ENCODE measurements around the gene WDFY4. TPM values are rescaled to one million over a fixed set of nuclear protein-coding genes. Genes with fewer than 3 reads are reported as not detected.

WDFY4 gene
- polyA plus RNA-seq, 1 donor (not counting 4 experiments of a cell fraction or from before 2014, with no cell fraction given): 0.04 TPM

DNA sequence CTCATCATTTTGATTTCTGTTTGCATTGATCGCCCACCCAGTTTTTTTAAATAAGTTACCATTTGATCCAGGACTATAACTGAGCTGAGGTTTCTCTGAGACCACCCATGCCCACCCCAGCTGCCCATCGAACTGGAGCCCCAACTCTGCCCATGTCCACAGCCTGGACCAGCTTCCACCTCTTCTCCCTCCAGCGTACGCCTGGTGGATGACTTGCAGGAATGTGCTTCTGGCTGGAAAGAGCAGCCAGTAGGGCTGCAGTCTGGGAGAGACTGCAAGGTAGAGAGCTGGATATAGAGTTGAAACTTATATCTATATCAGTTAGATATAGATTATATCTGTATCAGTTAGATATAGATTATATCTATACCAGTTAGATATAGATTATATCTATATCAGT lies 280.8 kb downstream of the WDFY4 start:
- TF ChIP-seq EZH2 (IDR thresholded peaks at IDR 0.05; ENCODE audit: low read length): no peak
- TF ChIP-seq, protein P1, sequence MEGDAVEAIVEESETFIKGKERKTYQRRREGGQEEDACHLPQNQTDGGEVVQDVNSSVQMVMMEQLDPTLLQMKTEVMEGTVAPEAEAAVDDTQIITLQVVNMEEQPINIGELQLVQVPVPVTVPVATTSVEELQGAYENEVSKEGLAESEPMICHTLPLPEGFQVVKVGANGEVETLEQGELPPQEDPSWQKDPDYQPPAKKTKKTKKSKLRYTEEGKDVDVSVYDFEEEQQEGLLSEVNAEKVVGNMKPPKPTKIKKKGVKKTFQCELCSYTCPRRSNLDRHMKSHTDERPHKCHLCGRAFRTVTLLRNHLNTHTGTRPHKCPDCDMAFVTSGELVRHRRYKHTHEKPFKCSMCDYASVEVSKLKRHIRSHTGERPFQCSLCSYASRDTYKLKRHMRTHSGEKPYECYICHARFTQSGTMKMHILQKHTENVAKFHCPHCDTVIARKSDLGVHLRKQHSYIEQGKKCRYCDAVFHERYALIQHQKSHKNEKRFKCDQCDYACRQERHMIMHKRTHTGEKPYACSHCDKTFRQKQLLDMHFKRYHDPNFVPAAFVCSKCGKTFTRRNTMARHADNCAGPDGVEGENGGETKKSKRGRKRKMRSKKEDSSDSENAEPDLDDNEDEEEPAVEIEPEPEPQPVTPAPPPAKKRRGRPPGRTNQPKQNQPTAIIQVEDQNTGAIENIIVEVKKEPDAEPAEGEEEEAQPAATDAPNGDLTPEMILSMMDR (optimal IDR thresholded peaks at IDR 0.05 in 1 of 3, IDR thresholded peaks at IDR 0.05 in 1 of 3, conservative IDR thresholded peaks at IDR 0.05 in 1 of 3; ENCODE audit: extremely low read depth in 1 of 3, insufficient read depth in 2 of 3, low read length in 3 of 3): no peak
- Histone ChIP-seq H3K4me3 (ENCODE audit: control insufficient read depth in 2 of 3, extremely low read depth in 1 of 3, insufficient read depth in 2 of 3, low read depth in 1 of 3, low read length in 3 of 3) (no peak overlapping the region), H3K9me3 (ENCODE audit: control insufficient read depth, low read depth, low read length) (no peaks in the 10 kb centered on the region), H3K4me2 (ENCODE audit: control insufficient read depth, extremely low read depth, insufficient read depth, low read depth, low read length) (no peak overlapping the region), H3K27ac (ENCODE audit: control insufficient read depth, insufficient read depth, low read length) (no peak overlapping the region), H3K79me2 (ENCODE audit: control insufficient read depth, insufficient read depth, low read length) (no peaks in the 10 kb centered on the region), H3K9ac (ENCODE audit: control insufficient read depth, extremely low read depth, insufficient read depth, low read length) (no peak overlapping the region), H3K27me3 (ENCODE audit: control insufficient read depth, extremely low read depth, insufficient read depth, low read length) (no peaks in the 10 kb centered on the region), H3K4me1 (ENCODE audit: control insufficient read depth, extremely low read depth, insufficient read depth, low read length) (no peaks in the 10 kb centered on the region), H3K36me3 (ENCODE audit: control insufficient read depth in 2 of 2, extremely low read depth in 1 of 2, insufficient read depth in 2 of 2, low read length in 2 of 2) (no peaks in the 10 kb centered on the region), H4K20me1 (ENCODE audit: control insufficient read depth, extremely low read depth, insufficient read depth, low read length) (no peaks in the 10 kb centered on the region), H2AFZ (ENCODE audit: control insufficient read depth, low read length) (no peak overlapping the region), H3K9me1 (ENCODE audit: control insufficient read depth, extremely low read depth, insufficient read depth, low read length) (no peaks in the 10 kb centered on the region)
- DNase-seq (ENCODE audit: low read depth, low spot score) (no peak), FAIRE-seq (no peak)
- dilution Hi-C loops (cut with MboI; ENCODE audit: extremely low pct_ligation_motif_present, low sequenced_read_pairs): no loop called here

DNA sequence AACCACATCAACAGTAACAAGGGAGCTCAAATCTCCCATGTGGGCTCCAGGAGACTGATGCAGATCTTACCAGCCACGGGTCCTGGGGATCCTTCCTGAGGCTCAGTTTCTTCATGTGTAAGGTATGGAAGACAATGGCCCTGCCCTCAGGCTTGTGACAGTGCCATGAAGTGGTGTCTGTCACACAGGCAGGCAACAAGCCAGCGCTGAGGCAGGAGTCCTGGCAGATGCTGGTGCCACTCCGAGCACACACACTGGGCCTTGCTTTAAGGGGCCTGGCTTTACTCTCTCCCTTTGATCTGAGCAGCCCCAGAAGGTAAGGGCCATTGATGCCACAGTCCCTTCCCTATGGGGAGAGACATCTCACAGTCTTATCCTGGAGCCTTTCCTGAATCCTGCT lies 283.4 kb downstream of the WDFY4 start:
- no peak overlapping the region for H3K9ac ChIP-seq (ENCODE audit: control insufficient read depth, extremely low read depth, insufficient read depth, low read length)
- H2AFZ ChIP-seq (ENCODE audit: control insufficient read depth, low read length): no peak overlapping the region
- H3K9me1 ChIP-seq (ENCODE audit: control insufficient read depth, extremely low read depth, insufficient read depth, low read length): no peaks in the 10 kb centered on the region
- no peaks in the 10 kb centered on the region for H3K79me2 ChIP-seq (ENCODE audit: control insufficient read depth, insufficient read depth, low read length)
- H3K4me1 ChIP-seq (ENCODE audit: control insufficient read depth, extremely low read depth, insufficient read depth, low read length): no peaks in the 10 kb centered on the region
- H3K4me2 ChIP-seq (ENCODE audit: control insufficient read depth, extremely low read depth, insufficient read depth, low read depth, low read length): no peak overlapping the region
- TF ChIP-seq, protein P1 (optimal IDR thresholded peaks at IDR 0.05 in 1 of 3, IDR thresholded peaks at IDR 0.05 in 1 of 3, conservative IDR thresholded peaks at IDR 0.05 in 1 of 3; ENCODE audit: extremely low read depth in 1 of 3, insufficient read depth in 2 of 3, low read length in 3 of 3): no peak
- TF ChIP-seq EZH2 (IDR thresholded peaks at IDR 0.05; ENCODE audit: low read length): no peak
- no peak for FAIRE-seq
- dilution Hi-C loops (cut with MboI; ENCODE audit: extremely low pct_ligation_motif_present, low sequenced_read_pairs): no loop called here
- H3K27ac ChIP-seq (ENCODE audit: control insufficient read depth, insufficient read depth, low read length): no peak overlapping the region
- no peak overlapping the region for H3K4me3 ChIP-seq (ENCODE audit: control insufficient read depth in 2 of 3, extremely low read depth in 1 of 3, insufficient read depth in 2 of 3, low read depth in 1 of 3, low read length in 3 of 3)
- no peaks in the 10 kb centered on the region for H3K36me3 ChIP-seq (ENCODE audit: control insufficient read depth in 2 of 2, extremely low read depth in 1 of 2, insufficient read depth in 2 of 2, low read length in 2 of 2)
- no peaks in the 10 kb centered on the region for H4K20me1 ChIP-seq (ENCODE audit: control insufficient read depth, extremely low read depth, insufficient read depth, low read length)
- no peak for DNase-seq (ENCODE audit: low read depth, low spot score)
- no peaks in the 10 kb centered on the region for H3K9me3 ChIP-seq (ENCODE audit: control insufficient read depth, low read depth, low read length)
- no peaks in the 10 kb centered on the region for H3K27me3 ChIP-seq (ENCODE audit: control insufficient read depth, extremely low read depth, insufficient read depth, low read length)

All from keratinocyte (primary cell).